ENCODE measurements around the gene FRMPD4.

FRMPD4 gene

GRCh38 chrX:12360383-12360782 lies 222.1 kb downstream of the FRMPD4 start:
- no peak for DNase-seq (ENCODE audit: low read depth in 2 of 2, low spot score in 1 of 2)

DNA sequence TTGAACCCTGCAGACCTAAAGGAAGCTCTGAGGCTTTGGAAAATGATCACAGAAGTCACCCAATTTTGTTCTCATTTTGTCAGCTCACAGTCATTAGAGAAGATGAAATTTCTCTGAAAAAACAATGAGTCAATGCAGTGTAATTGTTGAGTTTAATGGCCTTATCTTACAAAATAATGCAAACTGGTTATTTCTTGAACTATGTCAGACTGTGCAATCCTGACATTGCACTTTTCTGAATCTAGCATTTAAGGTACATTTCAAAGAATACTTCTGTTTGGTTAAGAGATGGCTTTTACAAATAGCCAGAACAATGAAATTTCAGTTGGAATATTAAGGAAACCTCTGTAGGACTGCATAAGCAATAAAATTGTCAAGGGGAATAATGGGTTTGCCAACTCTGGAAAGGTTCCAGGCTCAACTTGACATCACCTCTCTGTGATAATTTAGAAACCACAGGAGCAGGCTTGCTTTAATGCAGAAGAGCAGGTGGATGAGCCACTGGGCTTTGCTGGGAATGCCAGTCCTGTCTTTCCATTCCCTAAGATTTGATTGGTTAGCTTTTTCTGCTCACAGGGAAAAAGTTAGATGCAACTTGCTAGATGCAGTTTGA lies 222.8 kb downstream of the FRMPD4 start:
- no peak for DNase-seq (ENCODE audit: low read depth in 2 of 2, low spot score in 1 of 2)

DNA sequence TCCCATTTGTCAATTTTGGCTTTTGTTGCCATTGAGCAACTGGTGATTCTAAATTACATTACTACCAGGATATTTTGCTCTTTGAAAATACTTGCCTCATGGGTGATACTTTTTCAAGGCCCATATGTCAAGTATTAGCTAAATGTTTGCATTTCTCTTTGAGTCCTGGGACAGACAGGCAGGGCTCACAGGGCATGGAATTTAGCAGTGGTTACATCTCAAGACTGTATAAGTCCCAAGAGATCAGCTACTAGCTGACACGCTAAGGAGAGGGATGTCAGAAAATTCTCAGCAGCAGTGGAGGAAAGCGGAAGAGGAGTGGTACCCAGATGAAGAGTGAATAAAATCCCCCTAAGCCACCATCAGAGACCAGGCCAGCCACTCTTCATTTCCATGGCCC lies 224.9 kb downstream of the FRMPD4 start:
- no peak for DNase-seq (ENCODE audit: low read depth in 2 of 2, low spot score in 1 of 2)

DNA sequence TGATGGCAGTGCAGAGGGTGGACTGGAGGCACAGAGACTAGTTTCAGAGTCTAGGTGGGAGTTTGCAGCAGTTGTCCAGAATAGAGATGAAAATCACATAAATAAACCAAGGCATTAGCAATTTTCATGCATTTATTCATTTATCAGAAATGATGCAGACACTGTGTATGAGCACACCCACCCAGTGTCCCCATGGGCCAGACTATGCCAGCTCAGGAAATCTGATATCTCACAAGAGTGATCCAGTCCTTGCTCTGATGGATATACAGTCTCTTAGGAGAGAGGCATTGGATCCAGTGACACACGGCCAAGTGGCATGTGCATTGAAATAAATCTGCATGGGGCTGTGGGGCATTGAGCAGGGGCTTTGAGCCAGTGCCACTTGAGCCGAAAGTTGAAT lies 228.2 kb downstream of the FRMPD4 start:
- DNase-seq (ENCODE audit: low read depth in 2 of 2, low spot score in 1 of 2): no peak

- DNase-seq (ENCODE audit: low read depth in 2 of 2, low spot score in 1 of 2): no peak
Measured at GRCh38 chrX:12367254-12367653, 229.0 kb downstream of the FRMPD4 start.

GRCh38 chrX:12370497-12370986 lies 232.3 kb downstream of the FRMPD4 start:
- DNase-seq (ENCODE audit: low read depth in 2 of 2, low spot score in 1 of 2): no peak

GRCh38 chrX:12372111-12372510 lies 233.8 kb downstream of the FRMPD4 start:
- no peak for DNase-seq (ENCODE audit: low read depth in 2 of 2, low spot score in 1 of 2)

DNA sequence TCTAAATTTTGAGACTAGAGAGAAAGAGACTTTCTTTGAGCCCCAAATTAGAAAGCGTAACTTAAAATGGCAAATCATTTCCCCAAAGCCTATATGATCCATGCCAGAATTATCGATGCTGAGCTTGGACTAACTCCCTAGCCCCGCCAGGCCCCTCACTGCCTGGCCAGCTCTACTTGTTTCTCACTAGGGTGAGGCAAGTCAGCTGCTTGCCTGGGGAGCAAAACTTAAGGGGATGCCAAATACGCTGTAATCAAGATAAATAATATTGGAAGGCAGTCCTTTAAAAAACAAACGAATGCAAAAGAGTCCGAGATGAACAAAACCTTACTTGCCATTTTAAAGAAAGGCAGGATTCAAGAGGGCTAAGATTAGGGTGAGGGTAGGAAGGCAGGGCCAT lies 236.0 kb downstream of the FRMPD4 start:
- no peak for DNase-seq (ENCODE audit: low read depth in 2 of 2, low spot score in 1 of 2)

DNA sequence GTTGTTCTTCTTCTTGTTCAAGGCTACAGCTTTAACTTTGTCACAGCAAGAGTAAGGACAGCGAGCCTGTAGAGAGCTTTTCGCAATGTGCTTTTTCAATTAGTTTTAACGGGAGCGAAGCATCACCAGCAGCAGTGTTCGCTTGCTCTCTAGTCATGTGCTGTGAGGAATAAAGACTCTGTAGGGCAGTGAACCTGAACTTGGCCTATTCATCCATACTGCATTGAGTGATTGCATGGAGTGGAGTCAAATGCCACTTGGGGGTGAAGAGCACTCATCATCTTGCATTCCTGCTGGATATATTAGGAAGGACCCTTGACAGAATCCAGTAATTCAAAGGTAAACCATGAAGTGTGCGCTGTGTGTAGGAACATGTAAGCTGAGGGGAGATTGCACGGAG lies 240.0 kb downstream of the FRMPD4 start:
- DNase-seq (ENCODE audit: low read depth in 2 of 2, low spot score in 1 of 2): no peak

DNA sequence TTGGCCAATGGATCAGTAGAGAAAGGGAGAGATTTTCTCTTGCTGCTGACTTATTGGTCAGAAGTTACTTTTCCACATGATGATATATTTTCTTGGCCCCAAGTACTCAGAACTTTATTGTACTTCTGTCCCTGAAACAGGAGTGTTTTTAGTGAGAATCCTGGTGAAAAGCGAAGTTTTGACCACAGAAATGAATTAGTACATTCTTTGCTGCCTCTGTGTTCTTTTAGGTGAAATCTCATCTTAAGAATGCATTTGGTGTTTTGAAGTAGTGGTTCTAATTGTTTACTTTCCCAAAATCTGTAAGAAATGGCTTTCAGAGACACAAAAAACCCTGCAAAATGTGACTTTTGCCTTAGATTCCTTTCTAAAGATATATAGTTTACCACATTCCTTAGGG lies 240.4 kb downstream of the FRMPD4 start:
- no peak for DNase-seq (ENCODE audit: low read depth in 2 of 2, low spot score in 1 of 2)

- DNase-seq (ENCODE audit: low read depth in 2 of 2, low spot score in 1 of 2): no peak
Measured at GRCh38 chrX:12379671-12380070, 241.4 kb downstream of the FRMPD4 start.

GRCh38 chrX:12383196-12383595 lies 244.9 kb downstream of the FRMPD4 start:
- DNase-seq (ENCODE audit: low read depth in 2 of 2, low spot score in 1 of 2): no peak

DNA sequence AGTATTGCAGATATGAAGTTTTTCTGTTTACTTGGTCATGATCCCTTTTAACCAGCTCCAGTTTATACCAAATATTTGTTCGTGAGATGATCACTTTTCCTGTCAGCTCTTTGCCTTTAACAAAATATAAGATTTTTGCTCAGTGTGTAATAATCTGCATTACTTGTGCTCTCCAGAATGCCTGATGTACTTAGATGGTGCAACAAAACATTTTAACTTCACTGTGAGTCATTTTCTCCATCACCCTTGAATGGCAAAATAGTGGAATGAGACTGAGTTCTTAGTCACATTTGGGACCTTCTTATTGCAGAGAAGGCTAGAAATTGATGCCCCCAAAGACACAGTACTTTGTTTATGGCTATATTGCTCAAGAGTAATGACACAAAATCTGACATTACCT lies 252.0 kb downstream of the FRMPD4 start:
- no peak for DNase-seq (ENCODE audit: low read depth in 2 of 2, low spot score in 1 of 2)

DNA sequence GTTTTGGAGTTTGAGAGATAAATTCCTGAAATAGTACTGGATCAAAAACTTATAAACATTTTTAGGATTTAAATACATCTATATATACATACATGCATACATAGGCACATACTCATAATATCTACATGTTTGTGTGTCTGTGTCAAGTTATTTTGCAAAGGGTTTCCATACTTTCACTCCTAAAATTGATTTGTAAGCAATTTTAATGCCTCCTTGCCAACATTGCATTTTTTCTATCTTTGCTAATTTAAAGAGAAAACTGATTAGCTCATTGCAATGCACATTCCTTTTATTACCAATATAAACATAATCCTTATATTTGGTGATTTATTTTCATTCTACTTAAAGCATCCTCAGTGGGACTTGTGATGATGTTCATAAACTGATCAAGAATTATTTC lies 258.3 kb downstream of the FRMPD4 start:
- DNase-seq (ENCODE audit: low read depth in 2 of 2, low spot score in 1 of 2): no peak

DNA sequence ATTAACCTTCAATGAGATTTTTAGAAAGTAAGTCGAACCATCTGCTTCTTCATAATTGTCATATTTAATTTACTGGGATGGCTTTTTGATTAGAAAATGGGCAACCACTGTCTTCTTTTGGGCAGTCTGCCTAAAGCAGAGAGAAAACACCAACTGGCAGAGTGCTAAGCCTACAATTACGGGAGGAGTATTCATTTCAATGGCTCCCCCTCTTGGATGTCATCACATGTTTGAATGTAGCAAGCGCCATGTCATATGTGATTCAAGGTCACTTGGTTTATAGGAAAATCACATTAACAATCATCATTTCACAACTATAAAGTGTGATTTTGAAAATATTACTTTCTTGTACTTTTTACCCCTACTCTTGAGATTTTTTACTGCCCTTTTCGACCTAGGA lies 261.9 kb downstream of the FRMPD4 start:
- DNase-seq (ENCODE audit: low read depth in 2 of 2, low spot score in 1 of 2): no peak

DNA sequence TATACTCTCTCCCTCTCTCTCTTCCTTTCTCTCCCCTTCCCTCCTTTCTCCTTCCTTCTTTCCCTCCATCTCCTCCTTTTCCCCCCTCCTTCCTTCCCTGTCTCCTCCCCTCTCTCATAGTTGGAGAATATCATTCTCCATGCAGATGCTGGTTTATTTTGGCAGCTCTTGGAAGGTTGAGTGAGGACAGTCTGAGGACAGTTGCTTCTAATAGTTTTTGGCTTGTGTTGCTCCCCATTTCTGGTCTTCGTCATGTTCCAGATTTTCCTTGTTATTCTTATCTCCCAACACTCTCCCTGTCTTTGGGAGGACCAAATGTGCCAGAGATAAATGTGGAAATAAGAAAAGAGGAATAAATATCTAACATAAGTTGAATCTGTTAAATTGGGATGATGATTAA lies 263.0 kb downstream of the FRMPD4 start:
- no peak for DNase-seq (ENCODE audit: low read depth in 2 of 2, low spot score in 1 of 2)

- DNase-seq (ENCODE audit: low read depth in 2 of 2, low spot score in 1 of 2): no peak
Measured at GRCh38 chrX:12403474-12404082, 265.3 kb downstream of the FRMPD4 start.

GRCh38 chrX:12405306-12405705 lies 267.0 kb downstream of the FRMPD4 start:
- no peak for DNase-seq (ENCODE audit: low read depth in 2 of 2, low spot score in 1 of 2)

GRCh38 chrX:12410523-12410922 lies 272.2 kb downstream of the FRMPD4 start:
- DNase-seq (ENCODE audit: low read depth in 2 of 2, low spot score in 1 of 2): no peak

DNA sequence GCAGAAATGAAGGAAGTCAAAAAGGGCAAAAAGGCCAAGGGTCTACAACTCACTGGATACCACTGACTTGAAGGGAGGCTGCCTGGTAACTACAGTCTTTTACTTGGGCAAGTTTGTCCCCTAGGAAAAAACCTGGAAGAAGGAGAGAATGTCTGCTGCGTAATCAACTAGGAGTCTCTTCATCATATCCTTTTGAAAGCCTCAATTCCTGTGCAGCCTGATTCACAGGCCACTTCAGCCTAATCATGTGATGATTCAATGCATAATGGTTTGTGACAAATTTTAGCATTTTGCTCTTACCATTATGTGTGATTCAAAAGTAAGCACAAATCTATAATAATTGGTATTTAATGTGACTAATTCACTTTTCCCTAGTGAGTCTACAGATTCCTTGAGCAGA lies 273.6 kb downstream of the FRMPD4 start:
- no peak for DNase-seq (ENCODE audit: low read depth in 2 of 2, low spot score in 1 of 2)

- no peak for DNase-seq (ENCODE audit: low read depth in 2 of 2, low spot score in 1 of 2)
Measured at GRCh38 chrX:12412561-12412960, 274.3 kb downstream of the FRMPD4 start.

DNA sequence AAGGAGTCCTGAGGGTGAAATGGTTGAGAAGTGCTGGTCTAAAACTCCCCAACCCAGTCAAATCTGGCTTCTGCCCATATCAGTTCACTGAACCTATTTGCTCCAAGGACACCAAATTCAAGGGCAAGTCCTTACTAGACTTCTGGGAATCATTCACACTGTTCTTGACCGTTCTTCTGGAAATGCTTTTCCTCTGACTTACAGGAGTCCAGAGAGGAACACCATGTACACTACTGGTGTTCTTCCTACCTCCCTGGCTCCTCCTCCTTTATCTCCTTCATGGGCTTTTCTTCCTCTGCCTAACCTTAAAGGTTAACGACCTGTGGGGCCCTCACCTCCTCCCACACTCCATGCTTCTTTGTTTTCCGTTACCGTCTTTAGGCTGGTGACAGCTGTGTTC lies 281.3 kb downstream of the FRMPD4 start:
- DNase-seq (ENCODE audit: low read depth in 2 of 2, low spot score in 1 of 2): no peak

- no peak for DNase-seq (ENCODE audit: low read depth in 2 of 2, low spot score in 1 of 2)
Measured at GRCh38 chrX:12421918-12422317, 283.6 kb downstream of the FRMPD4 start.
